Liver (tissue), 9 donors: Measurements from ENCODE around the gene MAP7D3. TPM values are rescaled to one million over a fixed set of nuclear protein-coding genes. Genes with fewer than 3 reads are reported as not detected.
A peak's percentile ranks its signal among the peaks of the same experiment; 100 is the strongest.

Experiments used
- DNase-seq: peaks from one replicate; pipeline ENCODE4 v3.0.0-alpha.2; 2017; ENCODE audit warnings: low spot score
- H3K27ac ChIP-seq, 2 donors: one replicate each; pipeline ENCODE4 v1.7.0; 2013; ENCODE audit warnings: inconsistent platforms in 2 of 2, low read length in 2 of 2, control low read depth in 1 of 2, low read depth in 1 of 2, mild to moderate bottlenecking in 1 of 2
- H3K27me3 ChIP-seq, 4 donors: one replicate each; pipeline versions ENCODE4 v1.6.1 to v1.7.0; 2013; ENCODE audit warnings: low read length in 3 of 4, inconsistent platforms in 1 of 4, mild to moderate bottlenecking in 1 of 4, moderate library complexity in 1 of 4; ENCODE audit not compliant: control insufficient read depth in 4 of 4, insufficient read depth in 4 of 4
- H3K36me3 ChIP-seq, 4 donors: one replicate each; pipeline versions ENCODE4 v1.6.1 to v1.7.0; 2013; ENCODE audit warnings: low read length in 3 of 4, mild to moderate bottlenecking in 3 of 4, low read depth in 1 of 4, moderate library complexity in 1 of 4; ENCODE audit not compliant: control insufficient read depth in 4 of 4, insufficient read depth in 3 of 4
- H3K4me1 ChIP-seq, 4 donors: one replicate each; pipeline versions ENCODE4 v1.6.1 to v1.7.0; 2013; ENCODE audit warnings: low read length in 3 of 4, mild to moderate bottlenecking in 3 of 4, moderate library complexity in 1 of 4; ENCODE audit not compliant: control insufficient read depth in 4 of 4, insufficient read depth in 4 of 4
- H3K4me3 ChIP-seq, 3 donors: one replicate each; pipeline versions ENCODE4 v1.6.1 to v1.7.0; 2013; ENCODE audit warnings: low read length in 3 of 3, control low read depth in 1 of 3, low read depth in 1 of 3, mild to moderate bottlenecking in 1 of 3
- H3K9ac ChIP-seq, 2 donors: one replicate each; pipeline ENCODE4 v1.7.0; 2013; ENCODE audit warnings: low read length in 2 of 2, mild to moderate bottlenecking in 2 of 2, moderate library complexity in 2 of 2, control low read depth in 1 of 2, low read depth in 1 of 2
- H3K9me3 ChIP-seq, 4 donors: one replicate each; pipeline versions ENCODE4 v1.6.1 to v1.7.0; 2013; ENCODE audit warnings: low read length in 3 of 4; ENCODE audit not compliant: control insufficient read depth in 4 of 4
- ATF3 ChIP-seq: IDR thresholded peaks from 2 replicates; pipeline ENCODE4 v1.6.1; 2016; ENCODE audit warnings: antibody characterized with exemption
- CTCF ChIP-seq: fragments of 150-350 bp; IDR thresholded peaks from 2 replicates; pipeline ENCODE4 v1.5.1; 2017; ENCODE audit warnings: improper control_type of control experiment, low read depth, low read length; ENCODE audit not compliant: missing input control
- EGR1 ChIP-seq, 2 donors: IDR thresholded peaks; 2 replicates each; pipeline ENCODE4 v1.6.1; 2016 to 2018; ENCODE audit warnings: antibody characterized with exemption in 2 of 2, low read depth in 2 of 2
- FOXA2 ChIP-seq: IDR thresholded peaks from 2 replicates; pipeline ENCODE4 v1.6.1; 2016; ENCODE audit warnings: antibody characterized with exemption
- GABPA ChIP-seq, 2 donors: IDR thresholded peaks in 1 of 2; conservative IDR thresholded peaks in 1 of 2; 2 replicates each; pipeline ENCODE4 v1.6.1; 2016; ENCODE audit warnings: antibody characterized with exemption in 2 of 2, mild to moderate bottlenecking in 1 of 2, moderate library complexity in 1 of 2
- HNF4A ChIP-seq, 2 donors: conservative IDR thresholded peaks; 2 replicates each; pipeline ENCODE4 v1.6.1; 2016; ENCODE audit warnings: antibody characterized with exemption in 2 of 2, mild to moderate bottlenecking in 2 of 2
- HNF4G ChIP-seq: IDR thresholded peaks from 2 replicates; pipeline ENCODE4 v1.6.1; 2016; ENCODE audit warnings: antibody characterized with exemption
- JUND ChIP-seq, 2 donors: IDR thresholded peaks; 2 replicates each; pipeline ENCODE4 v1.6.1; 2016; ENCODE audit warnings: antibody characterized with exemption in 2 of 2
- MAX ChIP-seq: IDR thresholded peaks from 2 replicates; pipeline ENCODE4 v1.6.1; 2016; ENCODE audit warnings: antibody characterized with exemption
- NR2F2 ChIP-seq: IDR thresholded peaks from 2 replicates; pipeline ENCODE4 v1.6.1; 2016; ENCODE audit warnings: antibody characterized with exemption
- RAD21 ChIP-seq, 2 donors: IDR thresholded peaks; 2 replicates each; pipeline ENCODE4 v1.6.1; 2016; ENCODE audit warnings: antibody characterized with exemption in 2 of 2, mild to moderate bottlenecking in 2 of 2
- REST ChIP-seq: IDR thresholded peaks from 2 replicates; pipeline ENCODE4 v1.6.1; 2016; ENCODE audit warnings: antibody characterized with exemption, mild to moderate bottlenecking
- RXRA ChIP-seq, 2 donors: IDR thresholded peaks; 2 replicates each; pipeline ENCODE4 v1.6.1; 2017 to 2018; ENCODE audit warnings: antibody characterized with exemption in 2 of 2, mild to moderate bottlenecking in 1 of 2
- SP1 ChIP-seq: IDR thresholded peaks from 2 replicates; pipeline ENCODE4 v1.6.1; 2018; ENCODE audit warnings: antibody characterized with exemption, mild to moderate bottlenecking
- ZBTB33 ChIP-seq: IDR thresholded peaks from 2 replicates; pipeline ENCODE4 v1.6.1; 2016; ENCODE audit warnings: antibody characterized with exemption
- WGBS: extraction: QIAGEN DNeasy Blood & Tissue Kit; methylation state at CpG from one replicate; pipeline ENCODE4 v1.1.7; 2013; 5-methylcytosine and 5-hydroxymethylcytosine counted together
- polyA plus RNA-seq, 2 donors: library from polyadenylated mRNA; stranded (reverse) in 1 of 2; unstranded in 1 of 2; fragments of 200-250 nt in 1 of 2; fragments of >200 nt in 1 of 2; fragmentation: Nextera tagmentation in 1 of 2; extraction: Ambion mirVana in 1 of 2; gene quantifications; one replicate each; pipeline versions ENCODE4 v1.2.1 to v1.2.3, GENCODE V29; 2013 to 2015
- total RNA-seq, 2 donors: library from RNA; depleted of rRNA; stranded (reverse); fragments of >200 nt; gene quantifications; one replicate each; pipeline ENCODE4 v1.2.3, GENCODE V29; 2014
- donor health status: healthy.
- donor health status: healthy.
- donor health status: healthy.
- donor health status: healthy.
- donor health status: healthy.

The MAP7D3 gene
- total and polyA plus RNA-seq, 4 donors: 1.6 to 4.4 (median 3.1) TPM

- Histone ChIP-seq H3K36me3 (no peaks in the 10 kb centered on the region), H3K9ac (no peak overlapping the region), H3K4me1 (peaks cover 3 to 23% (median 10%) of the 10 kb centered on the region in 4 donors), H3K4me3 (no peak overlapping the region), H3K9me3 (no peaks in the 10 kb centered on the region), H3K27ac (peak overlapping the region in 1 of 2 donors; percentile 37), H3K27me3 (no peaks in the 10 kb centered on the region)
- WGBS: 43% methylated on average over 3 of the region's 3 CpGs
- TF ChIP-seq SP1: peak; percentile 23
- peak; percentile 63 to 74 for TF ChIP-seq HNF4A (conservative IDR thresholded peaks at IDR 0.05)
- TF ChIP-seq GABPA (IDR thresholded peaks at IDR 0.05 in 1 of 2, conservative IDR thresholded peaks at IDR 0.05 in 1 of 2): no peak
- peak in 1 of 2 donors; percentile 9 for TF ChIP-seq RXRA (IDR thresholded peaks at IDR 0.05)
- no peak for DNase-seq
These were observed 58.3 kb downstream of the MAP7D3 start for GRCh38 chrX:136192839-136193414.

GRCh38 chrX:136192135-136192534 lies 59.1 kb downstream of the MAP7D3 start:
- TF ChIP-seq SP1 (no peak), EGR1 (IDR thresholded peaks at IDR 0.05; ENCODE audit: low read depth in 2 of 2) (no peak), JUND (IDR thresholded peaks at IDR 0.05) (no peak), HNF4A (conservative IDR thresholded peaks at IDR 0.05) (no peak), RXRA (IDR thresholded peaks at IDR 0.05) (no peak), ZBTB33 (no peak), RAD21 (IDR thresholded peaks at IDR 0.05) (no peak), MAX (no peak), FOXA2 (no peak), NR2F2 (no peak), GABPA (IDR thresholded peaks at IDR 0.05 in 1 of 2, conservative IDR thresholded peaks at IDR 0.05 in 1 of 2) (no peak), CTCF (no peak), HNF4G (no peak), REST (no peak), ATF3 (no peak)
- H3K36me3 ChIP-seq: no peaks in the 10 kb centered on the region
- H3K27ac ChIP-seq: no peak overlapping the region
- WGBS: 89% methylated on average over 2 of the region's 2 CpGs
- no peak for DNase-seq
- H3K4me1 ChIP-seq: peaks cover 3 to 23% (median 10%) of the 10 kb centered on the region in 4 donors
- H3K9ac ChIP-seq: no peak overlapping the region
- no peaks in the 10 kb centered on the region for H3K9me3 ChIP-seq
- H3K27me3 ChIP-seq: no peaks in the 10 kb centered on the region
- no peak overlapping the region for H3K4me3 ChIP-seq
